Measurements from ENCODE around the gene CAMK1D.

DNA sequence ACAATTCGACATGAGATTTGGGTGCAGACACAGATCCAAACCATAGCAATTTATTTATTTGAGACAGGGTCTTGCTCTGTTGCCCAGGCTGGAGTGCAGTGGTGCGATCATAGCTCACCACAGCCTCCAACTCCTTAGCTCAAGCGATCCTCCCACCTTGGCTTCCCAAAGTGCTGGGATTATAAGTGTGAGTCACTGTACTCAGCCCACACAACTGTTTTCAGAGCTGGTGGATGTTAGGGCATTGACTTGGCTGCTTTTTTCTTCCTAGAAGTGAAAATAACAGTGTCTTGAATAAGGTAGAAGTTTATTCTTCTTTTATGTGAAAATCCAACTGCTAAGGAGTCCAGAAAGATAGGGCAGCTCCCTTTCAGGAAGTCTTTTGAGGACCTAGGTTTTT is 520.1 kb downstream of the CAMK1D start:
- TF ChIP-seq ZNF70 (CRISPR knock-in tag; IDR thresholded peaks at IDR 0.05) (no peak), ZFP30 (CRISPR knock-in tag; IDR thresholded peaks at IDR 0.05) (no peak), ARNTL (CRISPR knock-in tag; IDR thresholded peaks at IDR 0.05; ENCODE audit: borderline replicate concordance, low read depth) (no peak), GLIS3 (CRISPR knock-in tag; IDR thresholded peaks at IDR 0.05) (no peak)
- TF ChIP-seq, protein P1, sequence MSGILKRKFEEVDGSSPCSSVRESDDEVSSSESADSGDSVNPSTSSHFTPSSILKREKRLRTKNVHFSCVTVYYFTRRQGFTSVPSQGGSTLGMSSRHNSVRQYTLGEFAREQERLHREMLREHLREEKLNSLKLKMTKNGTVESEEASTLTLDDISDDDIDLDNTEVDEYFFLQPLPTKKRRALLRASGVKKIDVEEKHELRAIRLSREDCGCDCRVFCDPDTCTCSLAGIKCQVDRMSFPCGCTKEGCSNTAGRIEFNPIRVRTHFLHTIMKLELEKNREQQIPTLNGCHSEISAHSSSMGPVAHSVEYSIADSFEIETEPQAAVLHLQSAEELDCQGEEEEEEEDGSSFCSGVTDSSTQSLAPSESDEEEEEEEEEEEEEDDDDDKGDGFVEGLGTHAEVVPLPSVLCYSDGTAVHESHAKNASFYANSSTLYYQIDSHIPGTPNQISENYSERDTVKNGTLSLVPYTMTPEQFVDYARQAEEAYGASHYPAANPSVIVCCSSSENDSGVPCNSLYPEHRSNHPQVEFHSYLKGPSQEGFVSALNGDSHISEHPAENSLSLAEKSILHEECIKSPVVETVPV (CRISPR knock-in tag; IDR thresholded peaks at IDR 0.05): no peak
- TF ChIP-seq, protein P2, sequence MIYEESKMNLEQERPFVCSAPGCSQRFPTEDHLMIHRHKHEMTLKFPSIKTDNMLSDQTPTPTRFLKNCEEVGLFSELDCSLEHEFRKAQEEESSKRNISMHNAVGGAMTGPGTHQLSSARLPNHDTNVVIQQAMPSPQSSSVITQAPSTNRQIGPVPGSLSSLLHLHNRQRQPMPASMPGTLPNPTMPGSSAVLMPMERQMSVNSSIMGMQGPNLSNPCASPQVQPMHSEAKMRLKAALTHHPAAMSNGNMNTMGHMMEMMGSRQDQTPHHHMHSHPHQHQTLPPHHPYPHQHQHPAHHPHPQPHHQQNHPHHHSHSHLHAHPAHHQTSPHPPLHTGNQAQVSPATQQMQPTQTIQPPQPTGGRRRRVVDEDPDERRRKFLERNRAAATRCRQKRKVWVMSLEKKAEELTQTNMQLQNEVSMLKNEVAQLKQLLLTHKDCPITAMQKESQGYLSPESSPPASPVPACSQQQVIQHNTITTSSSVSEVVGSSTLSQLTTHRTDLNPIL (CRISPR knock-in tag; IDR thresholded peaks at IDR 0.05; ENCODE audit: low read depth): no peak
- TF ChIP-seq, protein P3, sequence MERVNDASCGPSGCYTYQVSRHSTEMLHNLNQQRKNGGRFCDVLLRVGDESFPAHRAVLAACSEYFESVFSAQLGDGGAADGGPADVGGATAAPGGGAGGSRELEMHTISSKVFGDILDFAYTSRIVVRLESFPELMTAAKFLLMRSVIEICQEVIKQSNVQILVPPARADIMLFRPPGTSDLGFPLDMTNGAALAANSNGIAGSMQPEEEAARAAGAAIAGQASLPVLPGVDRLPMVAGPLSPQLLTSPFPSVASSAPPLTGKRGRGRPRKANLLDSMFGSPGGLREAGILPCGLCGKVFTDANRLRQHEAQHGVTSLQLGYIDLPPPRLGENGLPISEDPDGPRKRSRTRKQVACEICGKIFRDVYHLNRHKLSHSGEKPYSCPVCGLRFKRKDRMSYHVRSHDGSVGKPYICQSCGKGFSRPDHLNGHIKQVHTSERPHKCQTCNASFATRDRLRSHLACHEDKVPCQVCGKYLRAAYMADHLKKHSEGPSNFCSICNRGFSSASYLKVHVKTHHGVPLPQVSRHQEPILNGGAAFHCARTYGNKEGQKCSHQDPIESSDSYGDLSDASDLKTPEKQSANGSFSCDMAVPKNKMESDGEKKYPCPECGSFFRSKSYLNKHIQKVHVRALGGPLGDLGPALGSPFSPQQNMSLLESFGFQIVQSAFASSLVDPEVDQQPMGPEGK (CRISPR knock-in tag; IDR thresholded peaks at IDR 0.05; ENCODE audit: borderline replicate concordance): no peak

Data from SK-N-SH treated with all-trans-retinoic acid at 6 μM for 48 hours (cell line).